Osteocyte (in vitro differentiated cells): ENCODE measurements around the gene MAN1A1. TPM values are rescaled to one million over a fixed set of nuclear protein-coding genes. Genes with fewer than 3 reads are reported as not detected.

Source experiments
- DNase-seq: peaks from one replicate; pipeline ENCODE4 v3.0.0; 2021; ENCODE audit warnings: mixed read lengths; ENCODE audit not compliant: unreplicated experiment; ENCODE audit errors: extremely low spot score
- H3K27ac Mint-ChIP-seq: one replicate; pipeline ENCODE4 v1.8.0; 2021; ENCODE audit warnings: mild to moderate bottlenecking, mixed read lengths; ENCODE audit not compliant: unreplicated experiment
- H3K27me3 Mint-ChIP-seq: one replicate; pipeline ENCODE4 v1.8.0; 2021; ENCODE audit warnings: mixed read lengths; ENCODE audit not compliant: unreplicated experiment
- H3K36me3 Mint-ChIP-seq: one replicate; pipeline ENCODE4 v1.8.0; 2021; ENCODE audit warnings: mixed read lengths; ENCODE audit not compliant: unreplicated experiment
- H3K4me1 Mint-ChIP-seq: one replicate; pipeline ENCODE4 v1.8.0; 2021; ENCODE audit warnings: mixed read lengths; ENCODE audit not compliant: unreplicated experiment
- H3K4me3 Mint-ChIP-seq: one replicate; pipeline ENCODE4 v1.8.0; 2021; ENCODE audit warnings: mild to moderate bottlenecking, moderate library complexity, mixed read lengths; ENCODE audit not compliant: unreplicated experiment
- H3K9me3 Mint-ChIP-seq: one replicate; pipeline ENCODE4 v1.8.0; 2021; ENCODE audit warnings: mixed read lengths; ENCODE audit not compliant: unreplicated experiment
- CTCF ChIP-seq: fragments of 200-600 bp; sonication (generic); IDR thresholded peaks from 2 replicates; pipeline ENCODE4 v1.5.0; 2021; ENCODE audit warnings: antibody characterized with exemption, mild to moderate bottlenecking, moderate library complexity
- total RNA-seq: library from RNA; stranded (reverse); gene quantifications from 2 replicates; pipeline ENCODE4 v1.2.1, GENCODE V29; 2021

MAN1A1 gene
- total RNA-seq, 1 donor from 2014 or later: 7.0 TPM

- DNase-seq: no peak
Observed at GRCh38 chr6:119182875-119183274, 166.7 kb downstream of the MAN1A1 start.

GRCh38 chr6:119182216-119182803 lies 167.3 kb downstream of the MAN1A1 start:
- Mint-ChIP-seq H3K4me1 (no peaks in the 10 kb centered on the region), H3K4me3 (no peak overlapping the region), H3K36me3 (peaks cover 2% of the 10 kb centered on the region), H3K9me3 (no peaks in the 10 kb centered on the region), H3K27ac (no peak overlapping the region), H3K27me3 (no peaks in the 10 kb centered on the region)
- DNase-seq: no peak
- TF ChIP-seq CTCF: no peak

More at GRCh38 chr6:119182875-119183274, 166.7 kb downstream of the MAN1A1 start:
- Mint-ChIP-seq H3K36me3 (peaks cover 2% of the 10 kb centered on the region), H3K4me1 (no peaks in the 10 kb centered on the region), H3K27ac (no peak overlapping the region), H3K27me3 (no peaks in the 10 kb centered on the region), H3K4me3 (no peak overlapping the region), H3K9me3 (no peaks in the 10 kb centered on the region)
- no peak for TF ChIP-seq CTCF

DNA sequence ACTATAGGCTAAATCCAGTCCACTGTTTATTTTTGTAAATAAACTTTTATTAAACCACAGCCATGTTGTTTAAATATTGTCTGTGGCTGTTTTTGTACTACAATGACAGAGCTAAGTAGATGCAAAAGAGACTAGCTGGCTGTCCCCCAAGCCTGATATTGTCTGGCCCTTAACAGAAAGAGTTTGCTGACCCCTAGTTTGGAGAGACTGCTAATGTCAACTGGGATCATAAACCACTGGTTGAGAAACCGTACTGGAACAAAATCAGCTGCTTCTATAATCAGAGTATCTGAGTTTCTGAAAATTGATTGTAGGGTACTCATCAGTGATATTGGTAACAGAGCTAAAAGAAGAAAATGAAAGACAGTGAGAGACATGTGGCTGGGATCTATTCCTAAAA lies 168.5 kb downstream of the MAN1A1 start:
- Mint-ChIP-seq H3K4me3 (no peak overlapping the region), H3K4me1 (peaks cover 2% of the 10 kb centered on the region), H3K9me3 (no peaks in the 10 kb centered on the region), H3K27ac (no peak overlapping the region), H3K36me3 (peaks cover 2% of the 10 kb centered on the region), H3K27me3 (no peaks in the 10 kb centered on the region)
- TF ChIP-seq CTCF: no peak
- no peak for DNase-seq

GRCh38 chr6:119179842-119180241 lies 169.7 kb downstream of the MAN1A1 start:
- Mint-ChIP-seq H3K27ac (no peak overlapping the region), H3K36me3 (peaks cover 2% of the 10 kb centered on the region), H3K4me1 (peaks cover 9% of the 10 kb centered on the region), H3K9me3 (no peaks in the 10 kb centered on the region), H3K27me3 (no peaks in the 10 kb centered on the region), H3K4me3 (no peak overlapping the region)
- no peak for DNase-seq
- no peak for TF ChIP-seq CTCF

GRCh38 chr6:119179062-119179461 lies 170.5 kb downstream of the MAN1A1 start:
- TF ChIP-seq CTCF: no peak
- Mint-ChIP-seq H3K4me1 (peaks cover 9% of the 10 kb centered on the region), H3K27me3 (no peaks in the 10 kb centered on the region), H3K36me3 (peaks cover 2% of the 10 kb centered on the region), H3K4me3 (no peak overlapping the region), H3K9me3 (no peaks in the 10 kb centered on the region), H3K27ac (no peak overlapping the region)
- no peak for DNase-seq
